Fibroblast of skin of abdomen (primary cell): ENCODE results near the gene COA1. TPM values are rescaled to one million over a fixed set of nuclear protein-coding genes. Genes with fewer than 3 reads are reported as not detected.
"Not testable (repeated sequence)": the region's sequence is repeated elsewhere in the genome, so short reads cannot be mapped to it uniquely, and the experiment has no call there.

Experiments
- DNase-seq: peaks from one replicate; pipeline ENCODE4 v3.0.0-alpha.2; 2013
- polyA plus RNA-seq, 2 experiments: library from polyadenylated mRNA; unstranded; fragments of 120-200 nt; gene quantifications; one replicate each; pipeline ENCODE4 v1.2.1, GENCODE V29; 2013; ENCODE audit not compliant: insufficient read length in 2 of 2

COA1 gene, protein sequence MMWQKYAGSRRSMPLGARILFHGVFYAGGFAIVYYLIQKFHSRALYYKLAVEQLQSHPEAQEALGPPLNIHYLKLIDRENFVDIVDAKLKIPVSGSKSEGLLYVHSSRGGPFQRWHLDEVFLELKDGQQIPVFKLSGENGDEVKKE
- 45.6 TPM for polyA plus RNA-seq (2013, experiment 1 of 2; ENCODE audit: insufficient read length)
- polyA plus RNA-seq (2013, experiment 2 of 2; ENCODE audit: insufficient read length) = 43.9 TPM

DNA sequence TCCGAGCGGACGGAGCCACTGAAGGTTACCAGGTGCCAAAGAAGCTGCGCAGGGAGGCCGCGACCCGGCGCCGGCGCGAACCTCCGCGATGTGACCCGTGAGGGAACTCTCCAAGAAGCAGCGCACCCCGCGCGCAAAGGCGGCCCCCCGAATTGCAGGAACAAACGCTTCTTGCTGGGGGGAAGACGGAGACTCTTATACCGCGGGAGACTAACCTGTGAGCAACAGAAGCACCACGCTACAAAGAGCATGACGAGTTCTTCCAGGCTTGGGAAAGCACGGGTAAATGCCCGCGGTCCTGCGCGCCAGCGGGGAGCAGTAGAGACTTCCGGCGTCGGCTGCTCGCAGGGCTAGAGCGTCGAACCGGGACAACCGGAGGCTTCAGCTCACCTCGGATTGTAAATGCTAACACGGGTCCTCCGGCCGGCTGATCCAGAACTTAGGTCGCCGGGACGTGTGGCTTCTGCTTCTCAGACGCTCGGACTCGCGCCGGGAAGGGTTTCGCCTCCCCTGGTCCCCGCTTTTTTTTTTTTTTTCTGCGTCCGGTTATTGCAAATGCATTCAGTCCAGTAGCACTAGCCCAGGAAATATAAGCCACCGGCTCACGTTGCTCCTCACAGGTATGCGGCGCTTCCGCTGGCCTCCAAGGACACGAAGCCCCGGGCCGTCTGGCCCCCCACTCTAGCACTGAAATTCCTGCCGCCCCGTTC lies at the start of gene COA1:
COA1 (minus strand) TSS at position 310 of the 710 bp plus-strand sequence. CDS start 80,909 bp downstream, outside the sequence.
- DNase-seq = peak; percentile 85

- not testable (repeated sequence) for DNase-seq
Observed at GRCh38 chr7:43778293-43779044, 49.1 kb upstream of the COA1 start.

- DNase-seq = not testable (repeated sequence)
Observed at GRCh38 chr7:43775255-43775654, 45.9 kb upstream of the COA1 start.

- DNase-seq = not testable (repeated sequence)
Observed at GRCh38 chr7:43773268-43773667, 43.9 kb upstream of the COA1 start.

- DNase-seq = no peak
Observed at GRCh38 chr7:43771573-43771972, 42.2 kb upstream of the COA1 start.

GRCh38 chr7:43771128-43771527 lies 41.8 kb upstream of the COA1 start:
- DNase-seq = no peak

- DNase-seq = no peak
Observed at GRCh38 chr7:43769791-43770465, 40.6 kb upstream of the COA1 start.

DNA sequence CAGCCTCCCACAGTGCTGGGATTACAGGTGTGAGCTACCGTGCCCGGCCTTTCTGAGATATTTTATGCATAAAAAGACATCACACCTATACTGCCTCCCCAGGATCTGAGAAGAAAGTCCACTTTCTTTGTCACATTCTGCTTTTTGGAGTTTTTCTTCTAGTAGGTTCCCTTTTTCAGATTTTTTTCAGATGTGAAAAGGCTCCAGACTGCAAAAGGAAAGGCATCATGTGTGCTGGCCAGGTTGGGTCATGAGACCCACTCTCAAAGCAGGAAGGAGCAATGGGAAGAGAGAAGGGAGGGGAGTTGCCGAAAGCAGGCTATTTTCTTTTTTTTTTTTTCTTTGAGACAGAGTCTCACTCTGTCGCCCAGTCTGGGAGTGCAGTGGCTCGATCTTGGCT lies 40.0 kb upstream of the COA1 start:
- DNase-seq = no peak

DNA sequence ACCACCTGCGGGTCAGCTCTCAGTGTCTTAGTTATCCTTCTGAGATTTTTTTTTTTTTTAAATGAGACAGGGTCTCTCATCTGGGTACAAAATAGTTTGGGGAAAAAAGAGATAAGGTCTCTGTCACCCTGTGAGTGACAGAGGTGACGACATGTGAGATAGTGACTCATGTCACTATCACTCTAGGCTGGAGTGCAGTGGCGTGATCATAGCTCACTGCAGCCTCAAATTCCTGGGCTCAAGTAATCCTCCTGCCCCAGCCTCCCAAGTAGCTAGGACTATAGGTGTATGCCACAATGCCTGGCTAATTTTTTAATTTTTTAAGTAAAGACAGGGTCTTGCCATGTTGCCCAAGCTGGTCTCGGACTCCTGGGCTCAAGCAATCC lies 39.6 kb upstream of the COA1 start:
- no peak for DNase-seq

GRCh38 chr7:43768201-43768886 lies 39.0 kb upstream of the COA1 start:
- DNase-seq = no peak

GRCh38 chr7:43767311-43767710 lies 38.0 kb upstream of the COA1 start:
- no peak for DNase-seq

DNA sequence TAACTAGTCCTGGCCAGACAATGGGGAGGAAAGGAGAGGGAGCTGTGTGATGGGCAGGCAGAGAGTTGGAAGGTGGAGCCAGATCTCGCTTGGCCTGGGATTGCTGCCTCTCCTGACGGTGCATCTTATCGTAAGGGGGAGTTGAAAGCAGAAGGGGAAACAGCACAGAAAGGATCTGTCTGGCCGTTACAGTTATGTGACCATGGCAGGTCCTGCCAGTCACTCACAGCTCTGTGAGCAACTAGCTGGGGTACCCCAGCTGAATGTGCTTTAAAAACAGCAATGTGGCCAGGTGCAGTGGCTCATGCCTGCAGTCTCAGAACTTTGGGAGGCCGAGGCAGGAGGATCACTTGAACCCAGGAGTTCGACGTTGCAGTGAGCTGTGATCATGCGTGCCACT lies 37.2 kb upstream of the COA1 start:
- no peak for DNase-seq

- DNase-seq = no peak
Observed at GRCh38 chr7:43764807-43765491, 35.6 kb upstream of the COA1 start.

DNA sequence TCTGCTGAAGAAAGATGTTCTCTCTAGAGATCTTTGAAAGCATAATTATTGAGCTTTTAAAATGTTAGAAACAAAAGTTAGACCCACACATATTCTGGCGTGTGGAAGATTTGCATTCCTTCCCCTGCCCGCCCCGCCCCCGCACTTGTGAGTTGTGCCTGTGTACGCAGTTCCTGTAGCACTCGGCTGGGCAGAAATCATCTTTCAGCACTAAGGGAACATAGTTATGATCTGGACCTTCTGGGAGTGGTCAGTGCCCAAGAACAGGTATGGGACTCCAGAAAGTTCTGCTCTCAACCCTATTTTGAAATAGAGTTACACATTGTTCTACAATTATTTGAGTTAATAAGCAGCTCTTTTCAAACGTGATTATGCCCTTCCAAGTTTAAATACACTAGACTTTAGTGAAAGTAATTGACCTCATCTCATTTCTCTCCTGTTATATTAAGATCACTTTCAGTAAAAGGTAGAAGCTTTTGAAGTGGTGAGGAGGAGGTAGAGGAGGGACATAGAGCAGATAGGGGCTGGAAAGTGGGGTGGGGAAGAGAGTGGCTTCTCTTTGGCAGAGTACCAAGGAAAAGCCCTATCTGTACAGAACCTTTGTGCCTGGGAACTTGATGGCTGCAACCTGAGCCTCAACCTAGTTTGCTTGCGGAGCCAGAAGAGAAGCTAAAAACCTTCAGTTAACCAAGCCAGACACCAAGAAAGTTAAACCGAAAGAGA lies 34.9 kb upstream of the COA1 start:
- DNase-seq = no peak

DNA sequence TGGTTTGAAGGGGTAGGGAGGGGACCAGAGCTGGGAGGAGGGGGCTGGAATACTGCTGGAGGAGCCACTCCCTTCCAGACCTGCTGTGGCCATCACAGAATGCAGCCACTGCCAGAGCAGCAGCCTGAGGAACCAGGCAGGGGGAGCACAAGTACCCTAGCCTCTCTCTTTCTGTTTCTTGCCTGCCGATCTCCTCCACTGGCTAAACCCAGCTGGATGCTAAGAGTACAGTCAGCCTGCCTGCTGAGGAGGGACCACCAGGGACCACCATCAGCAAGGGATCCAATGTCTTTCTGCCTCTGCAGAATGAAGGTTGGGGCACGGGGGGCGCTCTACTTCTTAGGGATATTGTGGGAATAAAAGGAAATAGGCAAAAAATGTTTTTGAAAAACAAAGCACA lies 33.9 kb upstream of the COA1 start:
- DNase-seq = no peak

GRCh38 chr7:43761938-43762692 lies 32.8 kb upstream of the COA1 start:
- no peak for DNase-seq

GRCh38 chr7:43761382-43761781 lies 32.1 kb upstream of the COA1 start:
- no peak for DNase-seq

DNA sequence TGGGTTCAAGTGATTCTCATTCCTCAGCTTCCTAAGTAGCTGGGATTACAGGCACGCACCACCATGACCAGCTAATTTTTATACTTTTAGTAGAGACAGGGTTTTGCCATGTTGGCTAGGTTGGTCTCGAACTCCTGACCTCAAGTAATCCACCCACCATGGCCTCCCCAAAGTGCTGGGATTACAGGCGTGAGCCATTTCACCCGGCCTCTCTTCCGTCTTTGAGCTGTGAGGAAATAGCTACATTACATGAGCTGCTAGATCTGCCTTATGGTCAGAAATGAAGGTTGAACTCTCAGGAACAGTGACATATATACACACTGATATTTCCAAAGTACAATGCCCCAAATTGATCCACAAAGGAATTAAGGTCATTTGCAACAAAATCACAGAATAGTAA lies 31.5 kb upstream of the COA1 start:
- no peak for DNase-seq

DNA sequence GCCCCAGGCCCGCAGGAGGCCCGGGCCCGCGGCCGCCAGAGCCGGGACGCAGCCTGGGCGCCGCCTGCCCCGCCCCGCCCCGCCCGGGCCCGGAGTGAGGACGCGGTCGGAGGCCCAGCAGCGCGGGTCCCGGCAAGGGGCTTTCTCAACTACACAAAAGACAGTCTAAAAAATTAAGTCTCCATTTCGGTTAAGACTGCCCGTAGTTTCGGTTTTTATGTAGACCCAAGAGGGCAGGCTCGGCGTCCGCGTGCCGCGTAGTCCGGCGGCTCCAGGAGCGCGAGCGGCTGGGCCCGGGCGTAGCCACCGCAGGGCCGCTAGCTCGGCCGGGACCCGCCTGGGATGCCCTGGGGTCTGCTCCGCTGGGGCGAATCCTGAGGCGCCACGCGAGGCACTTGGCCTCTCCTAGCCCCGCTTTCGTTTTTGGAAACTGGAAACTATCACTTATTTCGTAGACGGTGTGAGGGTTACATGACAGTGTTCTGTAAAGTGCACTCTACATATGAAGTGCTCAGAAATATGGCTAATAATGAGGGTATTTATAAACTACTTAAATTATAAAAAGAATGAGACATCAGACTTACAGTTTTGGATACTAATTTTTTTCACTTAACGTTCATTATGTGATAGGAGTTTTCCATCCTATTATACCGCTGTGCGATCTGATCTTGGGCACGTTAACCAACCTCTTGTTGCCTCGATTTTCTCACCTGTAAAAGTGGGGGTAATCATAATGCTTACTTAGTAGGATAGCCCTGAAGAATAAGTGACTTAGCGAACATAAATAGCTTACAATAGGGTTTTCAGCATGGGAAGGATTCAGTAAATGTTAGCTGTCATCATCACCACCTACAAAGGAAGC lies 29.7 kb upstream of the COA1 start:
- DNase-seq = peak; percentile 44
